Pons (tissue), 1 donor: ENCODE measurements around the gene DCN.
"Not testable (repeated sequence)": the region's sequence is repeated elsewhere in the genome, so short reads cannot be mapped to it uniquely, and the experiment has no call there.

Experiments
- DNase-seq: peaks from one replicate; pipeline ENCODE4 v3.0.0-alpha.2; 2016; ENCODE audit warnings: low spot score

Gene DCN

GRCh38 chr12:91182636-91183455 is at the start of gene DCN:
Gene DCN, minus strand, starts transcription at chr12:91182817. Its CDS starts 4,265 bp downstream, at chr12:91178552.
- no peak for DNase-seq

DNA sequence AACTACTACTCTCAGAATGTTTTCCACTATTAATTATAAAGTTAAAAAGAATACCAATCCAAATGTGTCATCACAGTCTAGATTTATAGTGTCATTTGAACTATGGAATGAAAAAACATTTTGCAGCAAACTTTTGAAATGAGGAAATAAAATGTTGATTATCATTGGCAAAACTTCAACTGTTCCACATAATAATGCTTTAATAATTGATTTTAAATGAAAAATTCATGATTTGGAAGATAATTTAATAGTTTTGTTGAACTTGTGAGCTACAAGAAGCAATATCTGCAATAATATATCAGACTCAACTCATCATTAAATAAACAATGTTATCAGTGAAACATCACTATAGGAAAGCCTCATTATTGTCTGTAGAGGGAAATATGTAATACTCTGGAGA is 48.2 kb upstream of the DCN start:
- DNase-seq: no peak

DNA sequence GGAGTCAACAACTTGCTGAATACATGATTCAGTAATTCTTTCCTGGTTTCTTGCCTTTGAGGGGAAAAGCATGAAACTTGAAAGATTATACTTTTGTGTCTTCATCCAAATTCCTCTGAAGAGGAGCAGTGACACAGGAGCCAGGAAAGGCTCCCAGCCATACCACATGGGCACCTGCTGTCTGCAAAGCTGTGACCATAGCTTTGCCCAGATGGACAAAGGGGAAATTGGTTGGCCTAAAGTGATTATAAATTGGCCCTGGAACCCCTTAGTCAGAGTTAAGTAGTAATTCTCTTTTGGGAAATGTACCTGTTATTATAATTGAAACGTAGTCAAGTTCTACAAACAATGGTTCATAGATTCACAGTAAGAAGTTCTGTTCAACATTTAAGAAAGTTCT is 44.3 kb upstream of the DCN start:
- no peak for DNase-seq

- DNase-seq: no peak
Observed at GRCh38 chr12:91225316-91225715, 42.7 kb upstream of the DCN start.

- no peak for DNase-seq
Observed at GRCh38 chr12:91224401-91224800, 41.8 kb upstream of the DCN start.

DNA sequence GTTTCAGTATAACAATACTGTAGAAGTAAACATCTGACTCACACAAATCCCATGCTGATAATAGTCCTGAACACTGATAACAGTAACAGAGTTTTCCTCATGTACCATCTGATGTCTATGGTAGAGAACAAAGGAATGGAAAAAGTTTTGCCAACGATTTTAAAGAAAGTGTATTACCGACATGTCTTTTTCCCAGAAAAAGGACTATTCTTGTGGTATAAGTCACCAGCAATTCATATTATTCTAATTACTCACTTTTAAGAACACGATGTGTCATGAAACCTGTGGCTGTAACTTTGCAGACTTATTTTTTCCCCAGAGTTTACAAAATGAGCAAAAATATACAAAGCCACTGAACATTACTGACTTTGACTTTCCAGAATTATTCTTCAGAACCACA is 40.1 kb upstream of the DCN start:
- no peak for DNase-seq

- no peak for DNase-seq
Observed at GRCh38 chr12:91219919-91220318, 37.3 kb upstream of the DCN start.

DNA sequence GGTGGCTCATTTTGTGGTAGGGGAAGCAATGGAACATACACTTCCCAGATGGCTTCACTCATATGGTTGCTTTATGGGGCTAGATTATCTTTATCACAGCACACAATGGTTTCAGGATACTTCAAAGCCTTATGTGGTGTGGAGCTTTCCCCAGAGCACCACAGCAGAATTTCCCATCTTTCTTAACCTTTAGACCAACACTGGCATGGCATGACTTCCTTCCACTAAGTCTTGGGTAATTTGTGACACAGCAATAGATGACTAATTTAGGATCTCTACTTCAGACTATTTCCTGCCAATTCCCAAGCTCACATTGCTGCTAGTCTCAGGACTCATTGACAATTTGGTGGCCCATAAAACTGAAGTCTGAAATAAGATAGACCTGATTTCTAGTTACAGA is 36.9 kb upstream of the DCN start:
- no peak for DNase-seq

- no peak for DNase-seq
Observed at GRCh38 chr12:91216871-91217270, 34.3 kb upstream of the DCN start.

- no peak for DNase-seq
Observed at GRCh38 chr12:91215940-91216454, 33.4 kb upstream of the DCN start.

DNA sequence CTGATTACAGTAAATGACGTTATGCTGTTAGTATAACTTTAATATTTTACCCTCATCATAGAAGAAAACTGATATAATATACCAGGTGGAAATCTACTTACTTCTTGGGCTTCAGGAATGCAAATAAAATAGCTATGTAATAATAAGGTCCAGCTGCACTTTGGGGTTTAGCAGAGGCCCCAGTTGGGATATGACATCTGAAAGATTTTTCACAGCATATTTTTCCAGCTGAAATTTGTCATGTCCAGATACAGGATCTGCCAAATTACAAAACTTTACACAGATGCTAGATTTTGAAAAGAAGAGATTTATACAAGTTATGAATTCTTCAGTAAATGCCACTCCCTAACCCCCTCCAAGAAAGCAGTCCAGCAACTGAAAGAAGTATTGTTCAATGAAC is 29.2 kb upstream of the DCN start:
- no peak for DNase-seq

- DNase-seq: no peak
Observed at GRCh38 chr12:91210618-91211017, 28.0 kb upstream of the DCN start.

DNA sequence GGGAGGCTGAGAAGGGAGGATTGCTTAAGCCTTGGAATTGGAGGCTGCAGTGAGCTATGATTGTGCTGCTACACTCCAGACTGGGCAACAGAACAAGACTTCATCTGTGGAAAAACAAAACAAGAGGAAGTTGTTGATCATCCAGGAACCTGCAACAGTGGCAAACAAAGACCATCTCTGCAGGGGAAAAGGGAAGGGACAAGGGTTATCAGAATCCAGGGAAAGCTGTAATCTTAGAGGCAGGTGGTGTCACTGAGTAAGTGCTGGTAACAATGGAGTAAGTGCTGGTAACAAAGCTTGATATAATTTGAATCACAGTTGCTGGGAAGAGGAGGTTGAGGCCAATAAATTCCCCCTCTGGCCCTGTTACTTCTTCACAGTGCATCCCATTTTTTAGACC is 27.5 kb upstream of the DCN start:
- no peak for DNase-seq

DNA sequence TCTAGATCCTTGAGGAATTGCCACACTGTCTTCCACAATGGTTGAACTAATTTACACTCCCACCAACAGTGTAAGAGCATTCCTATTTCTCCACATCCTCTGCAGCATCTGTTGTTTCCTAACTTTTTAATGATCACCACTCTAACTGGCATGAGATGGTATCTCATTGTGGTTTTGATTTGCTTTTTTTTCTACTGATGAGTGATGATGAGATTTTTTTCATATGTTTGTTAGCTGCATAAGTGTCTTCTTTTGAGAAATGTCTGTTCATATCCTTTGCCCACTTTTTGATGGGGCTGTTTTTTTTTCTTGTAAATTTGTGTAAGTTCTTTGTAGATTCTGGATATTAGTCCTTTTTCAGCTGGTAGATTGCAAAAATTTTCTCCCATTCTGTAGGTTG is 24.7 kb upstream of the DCN start:
- not testable (repeated sequence) for DNase-seq

GRCh38 chr12:91205811-91206210 is 23.2 kb upstream of the DCN start:
- DNase-seq: no peak

- DNase-seq: no peak
Observed at GRCh38 chr12:91204421-91204820, 21.8 kb upstream of the DCN start.

DNA sequence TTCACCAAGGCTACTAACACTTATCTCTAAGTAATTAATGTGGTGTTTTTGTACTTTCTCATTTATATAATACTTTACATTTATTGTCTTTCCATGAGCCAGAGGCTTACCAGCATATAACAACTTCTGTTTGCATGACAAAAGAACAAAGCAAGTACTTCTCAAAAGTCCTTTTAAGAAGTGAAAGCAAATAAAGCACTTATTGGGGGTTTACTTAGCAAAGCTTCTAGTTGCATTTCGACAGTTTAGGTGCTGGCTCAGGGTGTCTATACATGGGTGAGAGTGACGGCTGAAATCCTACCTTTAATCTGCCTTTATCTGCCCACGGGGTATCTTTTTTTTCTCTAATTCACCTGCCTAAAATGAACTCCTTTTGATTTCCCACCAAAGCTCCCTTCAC is 21.0 kb upstream of the DCN start:
- DNase-seq: no peak

DNA sequence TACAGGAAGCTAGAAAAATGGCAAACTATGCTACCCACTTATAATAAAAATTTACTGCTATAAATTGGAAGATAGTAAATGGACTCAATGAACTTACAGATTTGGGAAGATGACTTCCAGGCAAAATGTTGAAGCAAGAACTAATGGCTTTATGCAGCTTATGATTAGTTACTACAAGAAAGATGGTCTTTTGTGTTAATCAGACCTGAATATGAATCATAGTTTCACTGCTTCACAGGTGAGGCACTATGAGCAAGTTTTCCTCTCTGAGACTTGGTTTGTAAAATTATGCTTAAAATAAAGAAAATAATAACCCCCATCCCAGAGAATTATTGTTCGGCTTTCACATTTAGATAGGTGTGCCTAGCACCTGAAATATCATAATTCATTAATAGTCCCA is 19.8 kb upstream of the DCN start:
- DNase-seq: no peak

GRCh38 chr12:91196436-91196835 is 13.8 kb upstream of the DCN start:
- no peak for DNase-seq

GRCh38 chr12:91194500-91194899 is 11.9 kb upstream of the DCN start:
- no peak for DNase-seq

- no peak for DNase-seq
Observed at GRCh38 chr12:91191513-91192111, 9.0 kb upstream of the DCN start.

- no peak for DNase-seq
Observed at GRCh38 chr12:91189516-91189915, 6.9 kb upstream of the DCN start.

- DNase-seq: no peak
Observed at GRCh38 chr12:91188778-91189177, 6.2 kb upstream of the DCN start.

- DNase-seq: no peak
Observed at GRCh38 chr12:91186156-91186555, 3.5 kb upstream of the DCN start.
